HG02763 (cell line): ENCODE results near the gene FAM168A.
"Not testable (repeated sequence)": the region's sequence is repeated elsewhere in the genome, so short reads cannot be mapped to it uniquely, and the experiment has no call there.

Source experiments
- ATAC-seq: cut with Tn5 transposase; IDR thresholded peaks from one replicate; pipeline ENCODE4 v1.9.1; 2021; ENCODE audit warnings: mild to moderate bottlenecking, moderate library complexity; ENCODE audit not compliant: unreplicated experiment

Gene FAM168A

GRCh38 chr11:73436859-73437258 is 161.1 kb downstream of the FAM168A start:
- ATAC-seq, result not testable (repeated sequence)

- no peak for ATAC-seq
Measured at GRCh38 chr11:73431396-73431795, 166.5 kb downstream of the FAM168A start.

GRCh38 chr11:73430326-73430725 is 167.6 kb downstream of the FAM168A start:
- ATAC-seq, result no peak

- ATAC-seq, result no peak
Measured at GRCh38 chr11:73429121-73429750, 168.7 kb downstream of the FAM168A start.

- no peak for ATAC-seq
Measured at GRCh38 chr11:73428699-73429098, 169.2 kb downstream of the FAM168A start.

- no peak for ATAC-seq
Measured at GRCh38 chr11:73428227-73428626, 169.7 kb downstream of the FAM168A start.

GRCh38 chr11:73426219-73426850 is 171.6 kb downstream of the FAM168A start:
- ATAC-seq, result no peak

- ATAC-seq, result no peak
Measured at GRCh38 chr11:73425108-73425507, 172.8 kb downstream of the FAM168A start.

- ATAC-seq, result no peak
Measured at GRCh38 chr11:73423506-73423905, 174.4 kb downstream of the FAM168A start.

- no peak for ATAC-seq
Measured at GRCh38 chr11:73422886-73423285, 175.0 kb downstream of the FAM168A start.

- no peak for ATAC-seq
Measured at GRCh38 chr11:73420136-73420535, 177.8 kb downstream of the FAM168A start.

GRCh38 chr11:73416786-73417185 is 181.1 kb downstream of the FAM168A start:
- no peak for ATAC-seq

GRCh38 chr11:73415854-73416615 is 181.9 kb downstream of the FAM168A start:
- no peak for ATAC-seq

GRCh38 chr11:73414977-73415651 is 182.8 kb downstream of the FAM168A start:
- no peak for ATAC-seq

GRCh38 chr11:73413256-73413655 is 184.7 kb downstream of the FAM168A start:
- no peak for ATAC-seq

- no peak for ATAC-seq
Measured at GRCh38 chr11:73412308-73412707, 185.6 kb downstream of the FAM168A start.

GRCh38 chr11:73411031-73411430 is 186.9 kb downstream of the FAM168A start:
- ATAC-seq, result no peak

- no peak for ATAC-seq
Measured at GRCh38 chr11:73410627-73411026, 187.3 kb downstream of the FAM168A start.

- ATAC-seq, result no peak
Measured at GRCh38 chr11:73409431-73409830, 188.5 kb downstream of the FAM168A start.

GRCh38 chr11:73406619-73407018 is 191.3 kb downstream of the FAM168A start:
- no peak for ATAC-seq

- ATAC-seq, result no peak
Measured at GRCh38 chr11:73406131-73406530, 191.8 kb downstream of the FAM168A start.

GRCh38 chr11:73405146-73405510 is 192.8 kb downstream of the FAM168A start:
- ATAC-seq, result no peak
